MG63 (cell line): ENCODE measurements around the gene CYB561D1. TPM values are rescaled to one million over a fixed set of nuclear protein-coding genes. Genes with fewer than 3 reads are reported as not detected.

Experiments
- DNase-seq: peaks from one replicate; pipeline ENCODE4 v3.0.0-alpha.2; 2020
- H3K27me3 ChIP-seq: fragments of 250-450 bp; sonication (Bioruptor Pico); 2 replicates; pipeline ENCODE4 v1.5.1; 2020; ENCODE audit warnings: mild to moderate bottlenecking, moderate library complexity
- H3K36me3 ChIP-seq: fragments of 250-450 bp; sonication (Bioruptor Pico); 2 replicates; pipeline ENCODE4 v1.5.1; 2020; ENCODE audit warnings: mild to moderate bottlenecking, moderate library complexity
- H3K4me3 ChIP-seq: fragments of 250-450 bp; sonication (Bioruptor Pico); 2 replicates; pipeline ENCODE4 v1.5.1; 2020; ENCODE audit warnings: mild to moderate bottlenecking, moderate library complexity
- H3K9me3 ChIP-seq: fragments of 250-450 bp; sonication (Bioruptor Pico); 2 replicates; pipeline ENCODE4 v1.5.1; 2020; ENCODE audit warnings: mild to moderate bottlenecking, moderate library complexity
- total RNA-seq: library from RNA; depleted of rRNA; stranded (reverse); fragments of >200 nt; shearing (Covaris generic); gene quantifications from 2 replicates; pipeline ENCODE4 v1.2.3, GENCODE V29; 2014; ENCODE audit warnings: low replicate concordance; rRNA removed

CYB561D1 gene
- total RNA-seq, 1 experiment from 2014 or later = 6.7 TPM

DNA sequence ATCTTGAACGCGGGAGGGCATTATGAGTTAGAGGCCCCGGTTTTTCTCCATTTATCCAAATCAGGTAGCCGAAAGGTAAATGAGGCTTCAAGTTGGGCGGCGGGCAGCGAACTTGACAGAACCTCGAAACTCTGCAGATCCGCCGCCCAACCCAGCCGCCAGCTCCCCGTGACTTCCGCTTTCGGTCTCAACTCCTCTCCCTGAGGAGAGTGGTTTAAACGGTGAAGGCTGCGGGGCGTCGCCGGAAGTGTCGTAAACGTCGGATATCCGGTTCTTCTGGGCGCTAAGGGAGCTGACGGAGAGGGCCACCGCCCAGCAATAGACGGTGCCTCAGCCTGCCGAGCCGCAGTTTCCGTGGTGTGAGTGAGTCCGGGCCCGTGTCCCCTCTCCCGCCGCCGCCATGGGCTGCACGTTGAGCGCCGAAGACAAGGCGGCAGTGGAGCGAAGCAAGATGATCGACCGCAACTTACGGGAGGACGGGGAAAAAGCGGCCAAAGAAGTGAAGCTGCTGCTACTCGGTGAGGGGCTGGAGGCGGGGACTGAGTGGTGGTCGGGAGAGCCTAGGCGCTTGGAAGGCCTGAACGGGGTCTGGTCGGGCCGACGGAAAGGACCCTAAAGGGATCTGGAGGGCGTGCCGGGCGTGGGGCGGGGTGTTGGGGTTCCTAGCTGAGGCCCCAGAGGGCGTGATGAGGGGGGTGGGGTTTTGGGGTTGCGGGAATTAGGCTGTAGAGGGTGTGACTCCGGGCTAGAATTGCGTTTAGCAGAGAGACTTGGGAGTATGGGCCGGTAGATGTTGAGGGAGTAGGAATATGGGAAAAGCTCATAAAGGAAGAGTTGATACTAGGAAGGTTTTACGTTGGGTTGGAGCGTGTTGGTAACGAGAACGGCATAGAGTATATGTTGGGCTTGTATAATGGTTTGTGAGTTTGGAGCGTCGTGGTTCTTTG lies 54.7 kb downstream of the CYB561D1 start, which contains the start of gene GNAI3:
Gene GNAI3, plus strand, starts transcription at position 295 of the 947 bp plus-strand sequence. Its CDS starts 106 bp downstream, at position 401.
- peak within 1 kb of the TSS; percentile 95 for H3K4me3 ChIP-seq
- H3K27me3 ChIP-seq = no peaks in the 10 kb centered on the region

More for the DNA sequence above, 54.7 kb downstream of the CYB561D1 start, which contains the start of gene GNAI3:
- Histone ChIP-seq H3K9me3 (no peaks in the 10 kb centered on the region), H3K36me3 (peaks cover 23% of the 10 kb centered on the region)
- DNase-seq = peak; percentile 100

Other genes with a start within 250 kb of the CYB561D1 start
- 0.76 and 1.2 TPM in 2 replicates for gene CELSR2, start 244.6 kb upstream of the CYB561D1 start, total RNA-seq
- gene PSRC1, start 210.9 kb upstream of the CYB561D1 start, total RNA-seq = 38.5 and 67.0 TPM in 2 replicates
- not detected in 2 replicates for gene MYBPHL, start 187.1 kb upstream of the CYB561D1 start, total RNA-seq
- gene SORT1, start 96.2 kb upstream of the CYB561D1 start, total RNA-seq = 0.07 and 0.46 TPM in 2 replicates
- 304 and 1,327 TPM in 2 replicates for gene PSMA5, start 67.6 kb upstream of the CYB561D1 start, total RNA-seq
- 0.46 TPM in 1 of 2 replicates, not detected in the other for gene SYPL2, start 27.5 kb upstream of the CYB561D1 start, total RNA-seq
- 3.9 and 10.4 TPM in 2 replicates for gene ATXN7L2, start 10.2 kb upstream of the CYB561D1 start, total RNA-seq
- 0.20 and 1.3 TPM in 2 replicates for gene AMIGO1, start 15.6 kb downstream of the CYB561D1 start, total RNA-seq
- gene GPR61, start 45.8 kb downstream of the CYB561D1 start, total RNA-seq = not detected in 2 replicates
- gene GNAI3, start 54.5 kb downstream of the CYB561D1 start, total RNA-seq = 17.0 and 20.1 TPM in 2 replicates
- gene GNAT2, start 125.5 kb downstream of the CYB561D1 start, total RNA-seq = 0.10 TPM in 1 of 2 replicates, not detected in the other
- gene AMPD2, start 125.7 kb downstream of the CYB561D1 start, total RNA-seq = 119 and 172 TPM in 2 replicates
- gene GSTM4, start 162.0 kb downstream of the CYB561D1 start, total RNA-seq = 27.9 and 33.5 TPM in 2 replicates
- 20.0 and 22.2 TPM in 2 replicates for gene GSTM2, start 174.0 kb downstream of the CYB561D1 start, total RNA-seq
- 67.7 and 86.1 TPM in 2 replicates for gene GSTM1, start 193.7 kb downstream of the CYB561D1 start, total RNA-seq
- not detected in 2 replicates for gene GSTM5, start 218.2 kb downstream of the CYB561D1 start, total RNA-seq
- 47.2 and 80.3 TPM in 2 replicates for gene GSTM3, start 246.9 kb downstream of the CYB561D1 start, total RNA-seq